ENCODE data around the gene HSD17B2.

- no peak for TF ChIP-seq POLR2AphosphoS5 (IDR thresholded peaks at IDR 0.05; ENCODE audit: low read depth)
- TF ChIP-seq CTCF (IDR thresholded peaks at IDR 0.05; ENCODE audit: insufficient read depth, low read length): no peak
- no peak for TF ChIP-seq GABPA (IDR thresholded peaks at IDR 0.05; ENCODE audit: low read depth)
- no peak for TF ChIP-seq REST (IDR thresholded peaks at IDR 0.05; ENCODE audit: insufficient replicate concordance, low read depth)
- TF ChIP-seq SPI1 (IDR thresholded peaks at IDR 0.05; ENCODE audit: borderline replicate concordance, low read depth): no peak
Observed at GRCh38 chr16:82049484-82049883, 14.4 kb downstream of the HSD17B2 start.
